ENCODE measurements around the gene SLC25A26. TPM values are rescaled to one million over a fixed set of nuclear protein-coding genes. Genes with fewer than 3 reads are reported as not detected.
"Not testable (repeated sequence)": the region's sequence is repeated elsewhere in the genome, so short reads cannot be mapped to it uniquely, and the experiment has no call there.

Gene SLC25A26
- total and polyA plus RNA-seq, 9 donors, result 17.3 to 32.3 (median 22.6) TPM

- intact Hi-C loops (cut with DNase I), result no loop called here
- Histone ChIP-seq H3K4me3 (no peak overlapping the region), H3K27me3 (no peaks in the 10 kb centered on the region), H3K27ac (no peak overlapping the region), H3K4me1 (ENCODE audit: insufficient read depth) (peaks cover 2% of the 10 kb centered on the region), H3K36me3 (no peaks in the 10 kb centered on the region), H3K9me3 (no peaks in the 10 kb centered on the region)
- WGBS, 3 donors, result 90 to 91% (median 91%) methylated on average over 3 of the region's 3 CpGs
- DNase-seq, result no peak
- TF ChIP-seq POLR2A (IDR thresholded peaks at IDR 0.05) (no peak), EP300 (IDR thresholded peaks at IDR 0.05) (no peak), CTCF (IDR thresholded peaks at IDR 0.05) (no peak)
These were observed 81.5 kb downstream of the SLC25A26 start for GRCh38 chr3:66302288-66302687.

GRCh38 chr3:66303491-66303901, 82.7 kb downstream of the SLC25A26 start:
- no peaks in the 10 kb centered on the region for H3K27me3 ChIP-seq
- H3K9me3 ChIP-seq, result no peaks in the 10 kb centered on the region
- no peak overlapping the region for H3K27ac ChIP-seq
- 95 to 100% (median 97%) methylated on average over 3 of the region's 3 CpGs for WGBS, 3 donors
- intact Hi-C loops (cut with DNase I), result no loop called here
- H3K4me1 ChIP-seq (ENCODE audit: insufficient read depth), result peaks cover 2% of the 10 kb centered on the region
- no peak for TF ChIP-seq POLR2A (IDR thresholded peaks at IDR 0.05)
- no peaks in the 10 kb centered on the region for H3K36me3 ChIP-seq
- no peak for DNase-seq
- no peak overlapping the region for H3K4me3 ChIP-seq

GRCh38 chr3:66304293-66304692, 83.5 kb downstream of the SLC25A26 start:
- Histone ChIP-seq H3K9me3 (no peaks in the 10 kb centered on the region), H3K4me1 (ENCODE audit: insufficient read depth) (no peaks in the 10 kb centered on the region), H3K27me3 (no peaks in the 10 kb centered on the region), H3K4me3 (no peak overlapping the region), H3K36me3 (no peaks in the 10 kb centered on the region), H3K27ac (no peak overlapping the region)
- intact Hi-C loops (cut with DNase I), result no loop called here
- 91 to 96% (median 93%) methylated on average over 3 of the region's 3 CpGs for WGBS, 3 donors
- TF ChIP-seq CTCF (IDR thresholded peaks at IDR 0.05) (no peak), EP300 (IDR thresholded peaks at IDR 0.05) (no peak), POLR2A (IDR thresholded peaks at IDR 0.05) (no peak)
- DNase-seq, result no peak

GRCh38 chr3:66306086-66306485, 85.3 kb downstream of the SLC25A26 start:
- H3K9me3 ChIP-seq; H3K36me3 ChIP-seq; H3K4me3 ChIP-seq; H3K27ac ChIP-seq; intact Hi-C loops (cut with DNase I); H3K27me3 ChIP-seq; H3K4me1 ChIP-seq (ENCODE audit: insufficient read depth); DNase-seq: not testable (repeated sequence)
- 95 to 97% (median 96%) methylated on average over 7 of the region's 7 CpGs for WGBS, 3 donors

- H3K4me1 ChIP-seq (ENCODE audit: insufficient read depth); H3K4me3 ChIP-seq; H3K27me3 ChIP-seq; H3K36me3 ChIP-seq; H3K9me3 ChIP-seq; H3K27ac ChIP-seq; DNase-seq; intact Hi-C loops (cut with DNase I): not testable (repeated sequence)
- 82 to 86% (median 85%) methylated on average over 4 of the region's 4 CpGs for WGBS, 3 donors
These were observed 86.2 kb downstream of the SLC25A26 start for GRCh38 chr3:66306991-66307390.

GRCh38 chr3:66312039-66312438, 91.2 kb downstream of the SLC25A26 start:
- intact Hi-C loops (cut with DNase I), result no loop called here
- no peak for TF ChIP-seq CTCF (IDR thresholded peaks at IDR 0.05)
- TF ChIP-seq POLR2A (IDR thresholded peaks at IDR 0.05), result no peak
- no peak for TF ChIP-seq EP300 (IDR thresholded peaks at IDR 0.05)
- Histone ChIP-seq H3K4me1 (ENCODE audit: insufficient read depth) (no peaks in the 10 kb centered on the region), H3K27ac (no peak overlapping the region), H3K36me3 (no peaks in the 10 kb centered on the region), H3K9me3 (no peaks in the 10 kb centered on the region), H3K27me3 (no peaks in the 10 kb centered on the region), H3K4me3 (no peak overlapping the region)
- DNase-seq, result no peak
- WGBS, 3 donors, result 90 to 96% (median 92%) methylated on average over 4 of the region's 4 CpGs
